GM18873 (cell line): ENCODE results near the gene ZYX.
"Not testable (repeated sequence)": the region's sequence is repeated elsewhere in the genome, so short reads cannot be mapped to it uniquely, and the experiment has no call there.

Source experiments
- ATAC-seq: cut with Tn5 transposase; IDR thresholded peaks from one replicate; pipeline ENCODE4 v1.9.1; 2021; ENCODE audit warnings: mild to moderate bottlenecking, moderate library complexity, moderate number of reproducible peaks; ENCODE audit not compliant: unreplicated experiment, low FRiP score

ZYX gene

GRCh38 chr7:143384661-143385631, 3.8 kb downstream of the ZYX start:
- ATAC-seq, result no peak

- ATAC-seq, result no peak
Observed at GRCh38 chr7:143385891-143386781, 5.0 kb downstream of the ZYX start.

GRCh38 chr7:143387156-143387975, 6.2 kb downstream of the ZYX start:
- no peak for ATAC-seq

- no peak for ATAC-seq
Observed at GRCh38 chr7:143388051-143388450, 6.9 kb downstream of the ZYX start.

- no peak for ATAC-seq
Observed at GRCh38 chr7:143388491-143389101, 7.5 kb downstream of the ZYX start.

- no peak for ATAC-seq
Observed at GRCh38 chr7:143389316-143390103, 8.4 kb downstream of the ZYX start.

- ATAC-seq, result no peak
Observed at GRCh38 chr7:143390104-143390772, 9.1 kb downstream of the ZYX start.

- no peak for ATAC-seq
Observed at GRCh38 chr7:143390773-143391317, 9.7 kb downstream of the ZYX start.

- ATAC-seq, result no peak
Observed at GRCh38 chr7:143391462-143392404, 10.6 kb downstream of the ZYX start.

GRCh38 chr7:143392427-143392826, 11.3 kb downstream of the ZYX start:
- ATAC-seq, result not testable (repeated sequence)

- no peak for ATAC-seq
Observed at GRCh38 chr7:143392875-143393266, 11.7 kb downstream of the ZYX start.

- no peak for ATAC-seq
Observed at GRCh38 chr7:143393267-143394041, 12.3 kb downstream of the ZYX start.

- no peak for ATAC-seq
Observed at GRCh38 chr7:143394068-143394467, 12.9 kb downstream of the ZYX start.

GRCh38 chr7:143394777-143395176, 13.6 kb downstream of the ZYX start:
- no peak for ATAC-seq

GRCh38 chr7:143395187-143396149, 14.3 kb downstream of the ZYX start:
- no peak for ATAC-seq
